OCI-M2 (cell line): ENCODE measurements around the gene FAXDC2.
"Not testable (repeated sequence)": the region's sequence is repeated elsewhere in the genome, so short reads cannot be mapped to it uniquely, and the experiment has no call there.

Experiments used
- DNase-seq: peaks from one replicate; lab custom pipeline; 2025; ENCODE audit not compliant: unreplicated experiment; lab: John Stamatoyannopoulos, UW

The FAXDC2 gene

DNA sequence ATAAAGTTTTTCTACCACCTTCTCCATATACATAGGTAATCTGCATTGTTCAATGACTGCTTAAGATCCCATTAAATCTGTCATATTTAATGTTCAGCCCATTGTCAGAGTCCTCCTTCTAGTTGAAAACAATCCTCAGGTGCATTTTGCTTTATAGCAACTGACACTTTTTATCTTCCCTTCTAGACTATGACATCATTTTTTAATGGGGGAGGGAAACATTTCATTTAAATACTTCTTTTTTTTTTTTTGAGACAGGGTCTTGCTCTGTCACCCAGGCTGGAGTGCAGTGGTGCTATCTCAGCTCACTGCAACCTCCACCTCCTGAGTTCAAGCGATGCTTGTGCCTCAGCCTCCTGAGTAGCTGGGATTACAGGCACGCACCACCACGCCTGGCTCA lies 17.6 kb downstream of the FAXDC2 start:
- DNase-seq: not testable (repeated sequence)

DNA sequence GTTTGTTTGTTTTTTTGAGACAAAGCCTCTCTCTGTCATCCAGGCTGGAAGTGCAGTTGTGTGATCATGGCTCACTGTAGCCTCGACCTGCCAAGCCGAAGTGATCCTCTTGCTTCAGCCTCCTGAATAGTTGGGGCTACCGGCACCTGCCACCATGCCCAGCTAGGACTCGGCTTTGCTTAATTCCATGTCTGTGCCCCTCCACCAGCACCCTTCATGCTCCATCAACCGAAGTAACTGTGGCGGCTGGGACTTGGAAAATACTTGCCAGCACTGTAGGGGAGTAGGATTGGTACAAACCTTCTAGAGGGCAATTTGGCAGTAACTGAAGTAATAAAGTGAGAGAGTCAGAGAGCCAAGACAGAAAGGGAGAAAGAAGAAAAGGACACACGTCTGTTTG lies 19.0 kb downstream of the FAXDC2 start:
- no peak for DNase-seq

DNA sequence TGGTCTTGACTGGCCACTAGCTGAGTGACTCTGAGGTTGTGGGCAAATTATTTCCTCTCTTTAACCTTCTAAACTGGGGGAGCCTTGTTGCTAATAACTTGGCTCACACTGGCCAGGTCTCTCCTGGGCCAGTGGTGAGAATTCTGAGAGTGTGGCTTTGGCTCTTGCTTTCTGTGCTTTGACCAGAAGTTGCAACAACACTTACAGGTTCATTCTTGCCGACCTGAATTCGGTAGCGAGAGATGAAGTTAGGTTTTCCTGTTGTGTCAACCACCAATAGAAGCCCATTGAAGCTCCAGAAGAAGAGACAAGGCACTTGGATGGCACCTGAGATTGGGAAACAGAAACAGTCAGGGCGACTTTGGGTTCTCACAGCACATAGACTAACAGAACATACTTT lies 19.8 kb downstream of the FAXDC2 start:
- DNase-seq: no peak

DNA sequence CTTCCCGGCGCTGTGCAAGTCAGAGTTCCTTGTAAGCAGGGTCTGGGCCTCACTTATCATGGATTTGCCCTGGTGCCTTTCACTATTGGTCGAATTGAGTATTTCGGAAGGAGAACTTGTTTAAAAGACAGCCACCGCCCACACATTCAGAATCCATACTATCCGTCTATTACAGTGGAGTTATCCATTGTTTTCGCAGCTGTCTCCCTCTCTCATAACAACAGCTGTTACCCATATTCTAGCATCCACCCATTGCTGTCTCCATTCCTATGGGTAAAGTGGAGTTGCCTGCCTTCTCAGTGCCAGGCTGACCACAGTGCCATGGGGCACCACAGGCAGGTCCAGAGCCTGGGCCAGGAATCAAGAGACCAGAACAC lies 20.2 kb downstream of the FAXDC2 start:
- no peak for DNase-seq

DNA sequence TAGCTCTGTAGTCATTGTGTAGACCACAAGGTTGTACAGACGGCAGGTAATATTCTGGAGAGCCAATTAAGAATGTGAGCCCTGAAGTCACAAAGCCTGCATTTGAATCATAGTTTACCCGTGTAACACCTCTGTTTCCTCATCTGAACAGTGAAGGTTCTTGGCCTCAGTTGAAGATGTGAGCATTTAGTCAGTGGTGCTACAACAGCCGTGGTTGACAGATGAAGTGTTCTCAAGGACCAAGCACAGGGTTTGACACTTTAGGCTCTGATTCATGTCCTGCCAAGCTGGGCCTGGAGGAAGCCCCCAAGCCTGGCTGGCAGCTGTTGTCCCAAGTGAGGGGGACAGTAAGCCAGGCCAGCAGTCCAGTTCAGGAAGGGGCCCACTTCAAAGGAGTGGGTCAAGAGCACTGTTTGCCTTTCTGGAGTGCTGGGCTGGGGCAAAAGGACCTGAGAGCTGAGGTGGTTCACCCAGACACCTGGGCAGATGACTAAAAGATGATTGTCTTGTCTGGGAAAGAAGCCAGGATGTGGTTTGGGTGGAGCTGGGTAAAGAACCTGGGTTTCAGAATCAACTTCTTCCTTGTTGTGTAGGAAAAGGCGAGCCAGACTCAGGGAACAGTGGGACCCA lies 20.7 kb downstream of the FAXDC2 start:
- no peak for DNase-seq

DNA sequence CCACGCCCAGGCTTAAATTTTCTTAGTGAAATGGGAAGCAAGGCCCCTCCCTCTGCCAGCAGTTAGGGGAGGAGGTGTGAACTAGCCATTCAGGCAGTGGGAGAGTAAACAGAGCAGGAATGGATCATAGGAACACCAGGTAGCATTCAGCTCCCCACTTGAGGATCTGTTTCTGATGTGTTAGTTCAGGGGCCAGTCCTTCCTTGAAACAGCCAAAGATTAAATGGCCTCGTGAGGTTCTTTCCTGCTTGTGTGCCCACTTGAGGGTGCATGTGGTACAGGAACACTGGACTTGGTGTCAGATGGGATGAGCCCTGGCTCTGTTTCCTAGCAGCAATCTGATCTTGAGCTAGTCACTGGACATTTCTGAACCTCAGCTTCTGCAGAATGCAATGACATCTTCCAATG lies 21.2 kb downstream of the FAXDC2 start:
- no peak for DNase-seq

DNA sequence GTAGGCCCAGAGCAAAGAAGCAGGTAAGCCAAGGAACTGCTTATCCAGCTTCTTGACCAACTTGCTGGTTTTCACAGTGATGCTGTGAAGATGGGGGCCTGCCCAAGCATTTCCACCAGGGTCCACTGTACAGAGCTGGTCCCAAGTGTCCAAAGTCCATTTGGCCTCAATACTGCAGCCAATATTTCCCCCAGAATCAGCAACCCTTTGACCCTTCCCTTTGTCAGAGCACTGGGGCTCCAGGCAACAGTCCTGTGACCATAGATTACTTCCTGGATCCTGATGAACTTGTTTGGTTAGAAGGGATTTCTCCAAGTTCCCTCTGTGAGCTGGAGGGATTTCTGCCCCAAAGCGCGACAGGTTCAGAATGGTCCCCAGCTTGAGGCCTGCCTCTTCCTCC lies 26.3 kb downstream of the FAXDC2 start:
- DNase-seq: no peak

DNA sequence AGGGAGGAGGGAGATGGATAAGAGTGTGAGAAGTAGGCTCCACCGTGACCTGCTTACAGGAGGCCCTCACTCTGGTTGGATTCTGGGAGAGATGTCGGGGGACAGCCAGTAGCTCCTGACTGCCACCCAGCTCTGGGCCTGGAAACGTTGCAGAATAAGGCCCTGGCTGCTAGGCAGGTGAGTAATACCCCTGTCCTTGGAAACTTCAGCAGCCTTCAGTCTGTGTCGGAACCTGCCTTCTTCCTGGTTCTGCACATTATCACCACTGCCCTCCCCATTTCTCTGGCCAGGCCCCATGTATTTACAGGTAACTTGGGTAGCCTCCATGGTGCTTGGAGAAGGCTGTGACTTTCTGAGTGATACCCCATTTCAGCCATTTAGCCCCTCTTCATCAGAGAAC lies 26.8 kb downstream of the FAXDC2 start:
- no peak for DNase-seq

DNA sequence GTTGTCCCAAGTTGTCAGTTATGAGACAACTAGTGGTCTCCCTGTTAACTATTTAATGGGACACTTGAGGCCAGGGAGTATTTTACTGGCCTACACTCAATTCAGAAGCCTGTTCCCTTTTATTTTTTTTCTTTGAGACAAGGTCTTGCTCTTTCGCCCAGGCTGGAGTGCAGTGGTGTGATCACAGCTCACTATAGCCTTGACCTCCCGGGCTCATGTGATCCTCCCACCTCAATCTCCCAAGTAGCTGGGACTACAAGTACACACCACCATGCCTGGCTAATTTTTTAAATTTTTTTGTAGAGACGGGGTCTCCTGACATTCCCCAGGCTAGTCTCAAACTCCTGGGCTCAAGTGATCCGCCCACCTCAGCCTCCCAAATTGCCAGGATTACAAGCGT lies 27.5 kb downstream of the FAXDC2 start:
- DNase-seq: not testable (repeated sequence)

DNA sequence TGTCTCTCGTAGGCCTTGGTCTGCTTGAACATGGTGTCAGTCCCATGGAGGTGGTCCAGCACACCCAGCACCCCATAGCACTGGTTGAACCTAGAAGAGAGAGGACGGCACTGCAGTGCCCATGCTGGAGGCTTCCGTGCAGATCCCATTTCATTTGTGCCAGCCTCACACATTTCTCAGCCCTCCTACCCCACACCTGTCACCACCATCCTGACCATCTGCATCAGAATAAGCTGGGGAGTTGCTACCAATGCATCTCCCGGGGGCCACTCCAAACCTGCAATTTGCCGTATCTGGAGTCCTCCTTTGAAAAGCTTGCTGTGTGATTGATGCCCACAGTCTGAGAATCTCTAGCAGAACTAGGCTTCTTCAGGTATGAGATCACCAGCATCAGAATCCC lies 30.0 kb downstream of the FAXDC2 start:
- DNase-seq: no peak

DNA sequence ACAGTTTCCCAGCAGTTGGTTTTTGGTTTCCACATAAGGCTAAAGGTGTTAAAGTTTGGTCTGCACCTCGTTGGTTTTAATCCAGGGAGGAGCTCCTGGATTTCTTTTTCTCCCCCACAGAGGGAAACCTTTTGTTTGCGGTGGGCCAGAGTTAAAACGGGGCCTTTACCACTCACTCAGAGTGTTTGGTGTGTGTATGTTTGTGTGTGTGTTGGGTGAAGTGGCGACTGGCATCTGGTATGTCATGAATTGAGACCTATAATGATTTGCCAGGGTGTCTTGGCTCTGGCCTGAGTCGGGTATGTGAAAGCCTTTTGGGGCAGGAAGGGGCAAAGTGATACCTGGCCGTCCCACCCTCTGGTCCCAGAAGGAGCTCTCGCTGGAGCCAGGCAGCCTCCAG lies 30.9 kb downstream of the FAXDC2 start:
- DNase-seq: no peak

DNA sequence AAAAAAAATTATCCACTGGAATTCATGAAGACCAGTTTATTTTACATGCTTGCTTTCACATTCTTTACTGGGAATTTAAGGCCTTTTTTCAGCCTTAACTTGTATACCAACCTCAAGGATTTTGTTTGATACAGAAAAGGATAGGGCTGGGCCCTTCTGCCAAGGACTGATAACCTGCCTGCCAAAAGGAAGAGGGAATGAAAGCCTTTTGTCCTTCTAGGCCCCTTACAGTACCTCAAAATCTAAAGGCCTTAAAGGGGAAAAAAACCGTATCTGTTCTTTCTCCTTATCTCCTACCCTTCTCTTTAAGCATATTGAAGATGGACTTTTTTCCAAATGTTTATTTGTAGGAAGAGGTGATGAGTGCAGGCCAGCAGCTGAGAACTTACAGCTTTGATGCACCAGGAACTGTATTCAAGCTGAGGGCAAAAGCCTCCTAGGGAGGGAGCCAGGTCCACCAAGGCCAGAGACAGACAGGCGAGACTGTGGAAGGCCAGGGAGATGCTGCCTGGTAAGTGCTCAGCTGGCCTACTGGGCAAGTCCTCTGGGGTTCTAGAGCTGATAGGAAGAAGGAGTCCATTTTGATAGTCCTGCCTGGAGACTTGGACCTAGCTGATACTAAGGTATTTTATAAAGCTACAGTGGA lies 31.8 kb downstream of the FAXDC2 start:
- DNase-seq: no peak

DNA sequence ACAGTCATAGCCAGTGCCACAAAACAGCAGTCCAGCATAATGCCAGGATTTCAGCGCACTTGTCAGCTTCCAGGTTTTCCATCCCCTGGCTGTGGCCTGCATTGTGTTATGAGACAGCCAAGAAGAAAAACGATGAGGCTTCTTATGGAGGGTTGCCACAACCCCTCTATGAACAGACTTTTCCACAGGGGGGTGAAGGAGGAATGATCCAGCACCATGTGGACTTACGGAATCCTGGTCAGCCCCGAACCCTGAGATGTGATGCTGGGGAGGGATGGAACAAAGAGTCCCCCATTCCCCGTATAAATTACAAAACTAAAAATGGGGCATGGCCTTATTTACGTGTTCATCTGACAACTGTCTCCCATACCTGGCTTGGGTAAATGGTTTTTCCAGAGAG lies 32.6 kb downstream of the FAXDC2 start:
- DNase-seq: no peak

DNA sequence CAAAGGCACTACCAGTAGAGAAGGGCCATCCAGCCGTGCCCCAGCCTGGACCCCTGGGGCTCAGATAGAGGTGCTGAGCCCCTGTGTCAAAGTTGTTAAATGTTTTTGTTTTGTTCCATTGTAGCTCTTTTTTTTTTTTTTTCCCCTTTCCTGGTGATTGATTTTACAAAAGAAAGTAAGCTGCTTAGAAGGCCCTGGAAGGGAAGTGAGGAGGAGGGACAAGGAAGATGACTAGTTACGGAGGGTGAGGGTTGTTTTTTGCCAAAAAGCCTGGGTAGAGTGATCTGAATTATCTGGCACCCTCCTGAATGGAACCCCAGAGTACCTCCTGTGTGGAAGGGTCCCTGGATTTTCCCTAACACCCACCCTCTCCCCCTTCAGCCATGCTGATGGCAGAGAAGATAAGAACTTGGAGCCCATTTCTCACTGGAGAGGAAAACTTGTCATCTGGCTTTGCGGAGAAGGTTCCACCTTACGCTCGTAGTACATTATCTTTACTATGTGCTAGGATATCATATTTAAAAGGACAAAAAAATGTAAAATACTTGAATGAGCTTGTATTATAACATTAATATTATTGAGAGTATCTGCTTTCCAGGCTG lies 33.4 kb downstream of the FAXDC2 start:
- no peak for DNase-seq

DNA sequence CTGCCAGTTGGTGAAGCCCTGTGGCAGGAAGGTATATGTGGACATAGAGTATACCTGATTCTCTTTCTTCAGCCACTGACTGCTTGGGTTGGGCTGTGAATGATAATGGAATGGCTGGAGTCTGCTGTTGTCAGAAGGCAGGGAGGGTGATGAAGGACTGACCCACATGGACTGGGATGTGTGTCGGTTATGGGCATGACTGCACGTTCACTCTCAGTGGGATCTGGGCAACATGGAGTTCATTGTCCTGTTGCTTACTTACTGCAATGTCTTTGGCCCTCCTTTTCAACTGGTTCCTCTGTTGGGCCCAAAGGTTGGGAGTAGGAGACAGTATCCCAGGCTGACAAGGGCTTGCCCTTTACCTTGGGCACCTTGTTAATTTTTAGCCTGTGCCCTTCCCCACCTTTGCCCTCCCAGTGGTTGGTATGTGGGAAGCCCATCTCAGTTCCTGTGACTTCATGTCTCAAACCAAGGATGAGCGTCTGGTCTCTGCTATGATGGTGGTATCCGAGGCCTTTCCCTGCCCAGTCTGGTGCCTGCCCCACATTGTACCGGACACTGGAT lies 34.6 kb downstream of the FAXDC2 start:
- DNase-seq: no peak

DNA sequence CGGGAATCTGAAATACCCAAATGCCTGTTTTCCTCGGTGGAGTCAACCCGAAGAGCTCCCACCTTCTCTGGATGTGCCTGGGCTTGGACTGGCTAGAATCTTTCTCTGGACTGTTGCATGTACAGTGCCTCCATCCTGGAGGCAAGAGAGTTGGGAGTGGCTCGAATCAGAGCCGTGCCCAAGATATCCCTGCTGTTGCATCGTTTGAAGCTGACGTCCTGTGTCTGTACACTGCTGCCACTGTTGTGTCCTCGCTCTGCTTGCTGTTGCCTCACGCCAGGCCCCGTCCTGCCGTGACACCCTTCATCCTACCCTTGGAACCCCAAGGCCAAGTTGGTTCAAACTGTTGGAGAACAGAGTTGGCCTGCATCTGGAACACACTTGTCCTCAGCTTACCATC lies 35.4 kb downstream of the FAXDC2 start:
- DNase-seq: no peak

DNA sequence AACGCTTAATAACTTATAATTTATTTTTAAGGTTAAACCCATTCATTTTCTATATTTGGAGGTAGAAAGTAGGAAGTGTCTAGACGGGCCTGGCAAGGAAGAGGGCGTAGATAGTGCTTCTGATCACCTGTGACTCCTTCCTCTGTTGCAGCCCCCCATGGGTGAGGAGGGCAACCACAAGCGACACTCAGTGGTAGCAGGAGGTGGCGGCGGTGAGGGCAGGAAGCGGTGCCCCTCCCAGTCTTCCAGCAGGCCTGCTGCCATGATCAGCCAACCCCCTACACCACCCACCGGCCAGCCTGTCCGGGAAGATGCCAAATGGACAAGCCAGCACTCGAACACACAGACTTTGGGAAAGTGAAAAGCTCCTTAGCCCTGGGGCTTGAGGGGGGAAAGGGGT lies 36.7 kb downstream of the FAXDC2 start:
- DNase-seq: no peak

DNA sequence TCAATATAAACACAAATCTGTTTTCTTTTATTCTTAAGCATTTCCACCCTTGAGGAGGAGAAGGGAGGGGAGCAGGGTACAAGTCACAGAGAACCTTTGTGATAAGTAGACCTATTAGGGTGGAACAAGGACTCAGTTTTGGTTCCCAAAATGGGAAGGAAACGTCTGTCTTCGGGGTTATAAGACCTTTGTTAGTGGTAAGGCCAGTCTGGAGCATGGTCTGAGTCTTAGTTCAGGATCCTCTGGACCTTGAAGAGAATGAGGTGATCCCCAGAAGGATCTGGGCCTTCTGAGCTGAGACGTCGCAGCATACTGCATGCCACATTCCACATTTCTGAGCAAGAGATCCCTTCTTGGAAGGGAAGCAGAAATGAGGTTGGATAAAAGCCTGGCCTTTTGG lies 37.2 kb downstream of the FAXDC2 start:
- no peak for DNase-seq

DNA sequence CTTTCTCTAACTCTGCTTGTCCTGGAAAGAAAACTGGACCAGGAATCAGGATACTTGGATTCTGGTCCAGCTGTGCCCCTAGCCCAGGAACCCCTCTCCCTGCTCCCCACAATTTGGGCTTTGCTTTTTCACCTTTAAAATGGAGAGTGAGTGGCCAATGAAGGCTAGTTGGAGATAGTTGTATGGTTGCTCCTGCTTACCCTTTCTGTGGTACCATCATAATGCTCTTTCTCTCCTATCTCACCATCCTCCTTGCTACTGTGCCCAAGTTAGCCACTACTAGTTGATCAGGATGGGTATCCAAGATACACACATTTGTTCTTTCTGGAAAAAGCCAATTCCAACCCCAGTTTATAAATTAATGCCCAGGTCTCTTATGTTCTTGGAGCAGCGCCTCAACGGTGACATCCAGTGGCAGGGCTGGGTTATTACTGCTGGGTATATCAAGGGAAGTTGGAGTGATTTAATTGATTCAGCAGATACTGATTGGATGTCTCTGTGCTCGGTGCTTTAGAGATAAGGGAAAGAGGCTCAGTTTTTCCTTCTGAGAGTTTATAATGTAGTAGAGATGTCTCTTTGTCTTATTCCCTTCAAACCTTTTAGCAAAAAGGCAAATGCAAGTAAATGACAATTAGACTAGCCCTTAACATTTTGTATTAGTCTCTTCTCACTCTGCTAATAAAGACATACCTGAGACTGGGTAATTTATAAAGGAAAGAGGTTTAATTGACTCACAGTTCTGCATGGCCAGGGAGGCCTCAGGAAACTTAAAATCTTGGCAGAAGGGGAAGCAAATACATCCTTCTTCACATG lies 38.5 kb downstream of the FAXDC2 start:
- DNase-seq: no peak

DNA sequence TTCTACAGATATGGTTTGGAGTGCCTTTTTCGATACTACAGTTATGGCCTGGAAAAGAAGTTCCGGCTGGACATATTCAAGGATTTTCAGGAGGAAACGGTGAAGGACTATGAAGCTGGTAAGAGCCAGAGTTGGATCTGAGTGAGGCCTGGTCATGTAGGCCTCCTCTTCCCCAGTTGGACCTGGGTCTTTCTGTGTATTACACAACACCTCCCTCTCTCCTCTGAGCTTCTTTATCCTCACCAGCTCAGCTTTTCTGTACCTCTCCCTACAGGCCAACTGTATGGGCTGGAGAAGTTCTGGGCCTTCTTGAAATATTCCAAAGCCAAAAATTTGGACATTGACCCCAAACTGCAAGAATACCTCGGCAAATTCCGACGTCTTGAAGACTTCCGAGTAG lies 39.2 kb downstream of the FAXDC2 start:
- DNase-seq: no peak

DNA sequence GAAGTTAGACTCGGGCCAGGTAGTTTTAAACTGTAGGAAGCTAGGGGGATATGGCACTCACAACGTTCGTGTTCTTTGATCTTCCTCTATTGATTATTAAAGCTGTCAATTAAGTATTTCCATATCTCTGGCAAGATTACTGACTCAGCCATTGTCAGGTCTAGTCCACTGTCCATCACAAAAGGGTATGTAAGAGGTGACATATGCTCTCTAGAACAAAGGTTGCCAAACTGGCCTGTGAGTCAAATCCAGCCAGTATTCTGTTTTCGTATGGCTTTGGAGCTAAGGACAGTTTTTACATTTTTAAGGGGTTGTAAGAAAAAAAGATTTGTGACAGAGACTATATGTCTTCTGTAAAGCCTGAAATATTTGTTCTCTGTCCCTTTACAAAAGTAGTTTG lies 44.2 kb downstream of the FAXDC2 start:
- DNase-seq: no peak

DNA sequence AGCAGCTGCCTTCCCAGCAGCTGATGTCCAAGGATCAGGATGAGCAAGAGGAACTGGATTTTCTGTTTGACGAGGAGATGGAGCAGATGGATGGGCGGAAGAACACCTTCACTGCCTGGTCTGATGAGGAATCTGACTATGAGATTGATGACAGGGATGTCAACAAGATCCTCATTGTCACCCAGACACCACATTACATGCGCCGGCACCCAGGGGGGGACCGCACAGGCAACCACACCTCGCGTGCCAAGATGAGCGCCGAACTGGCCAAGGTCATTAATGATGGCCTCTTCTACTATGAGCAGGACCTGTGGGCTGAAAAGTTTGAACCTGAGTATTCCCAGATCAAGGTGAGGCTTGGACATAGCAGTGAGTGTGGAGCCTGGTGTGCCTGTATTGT lies 48.4 kb downstream of the FAXDC2 start:
- no peak for DNase-seq
